ENCODE results near the gene TMEFF2. TPM values are rescaled to one million over a fixed set of nuclear protein-coding genes. Genes with fewer than 3 reads are reported as not detected.
"Not testable (repeated sequence)": the region's sequence is repeated elsewhere in the genome, so short reads cannot be mapped to it uniquely, and the experiment has no call there.

TMEFF2 gene
- total RNA-seq, 4 donors from 2014 or later, result 0.27 to 0.32 TPM; not detected in 2

DNA sequence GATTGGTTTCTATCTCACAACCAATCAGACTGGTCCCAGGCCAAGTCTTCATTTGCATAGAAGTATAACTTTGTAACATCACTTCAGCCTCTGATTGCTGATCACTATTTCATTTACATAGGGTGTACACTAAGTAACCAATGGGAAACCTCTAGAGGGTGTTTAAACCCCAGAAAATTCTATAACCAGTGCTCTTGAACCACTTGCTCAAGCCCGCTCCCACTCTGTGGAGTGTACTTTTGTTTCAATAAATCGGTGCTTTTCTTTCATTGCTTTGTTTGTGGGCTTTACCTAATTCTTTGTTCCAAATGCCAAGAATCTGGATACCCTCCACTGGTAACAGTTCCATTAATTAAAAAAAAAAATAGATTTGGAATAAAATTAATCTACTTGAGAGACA is 77.0 kb downstream of the TMEFF2 start:
- Histone ChIP-seq H3K9me3 (peaks cover 5% of the 10 kb centered on the region in 2 donors), H3K27me3 (no peaks in the 10 kb centered on the region), H3K4me3 (no peak overlapping the region), H3K4me1 (no peaks in the 10 kb centered on the region), H3K36me3 (no peaks in the 10 kb centered on the region), H3K27ac (no peak overlapping the region)
- in situ Hi-C loops (cut with MboI; ENCODE audit: low pct_ligation_motif_present in 1 of 4, low pct_unique_long_range_greater_than_20kb in 1 of 4, low sequenced_read_pairs in 3 of 4), result no loop called here
- intact Hi-C loops (cut with DNase I; ENCODE audit: low total_unique reads), result no loop called here
- 88 to 93% methylated on average over 2 of the region's 2 CpGs for WGBS, 2 donors (ENCODE audit: low coverage in 1 of 2)
- no peak for TF ChIP-seq POLR2AphosphoS5 (IDR thresholded peaks at IDR 0.05)
- TF ChIP-seq EP300 (IDR thresholded peaks at IDR 0.05; ENCODE audit: low read depth), result no peak
- TF ChIP-seq, protein P1, sequence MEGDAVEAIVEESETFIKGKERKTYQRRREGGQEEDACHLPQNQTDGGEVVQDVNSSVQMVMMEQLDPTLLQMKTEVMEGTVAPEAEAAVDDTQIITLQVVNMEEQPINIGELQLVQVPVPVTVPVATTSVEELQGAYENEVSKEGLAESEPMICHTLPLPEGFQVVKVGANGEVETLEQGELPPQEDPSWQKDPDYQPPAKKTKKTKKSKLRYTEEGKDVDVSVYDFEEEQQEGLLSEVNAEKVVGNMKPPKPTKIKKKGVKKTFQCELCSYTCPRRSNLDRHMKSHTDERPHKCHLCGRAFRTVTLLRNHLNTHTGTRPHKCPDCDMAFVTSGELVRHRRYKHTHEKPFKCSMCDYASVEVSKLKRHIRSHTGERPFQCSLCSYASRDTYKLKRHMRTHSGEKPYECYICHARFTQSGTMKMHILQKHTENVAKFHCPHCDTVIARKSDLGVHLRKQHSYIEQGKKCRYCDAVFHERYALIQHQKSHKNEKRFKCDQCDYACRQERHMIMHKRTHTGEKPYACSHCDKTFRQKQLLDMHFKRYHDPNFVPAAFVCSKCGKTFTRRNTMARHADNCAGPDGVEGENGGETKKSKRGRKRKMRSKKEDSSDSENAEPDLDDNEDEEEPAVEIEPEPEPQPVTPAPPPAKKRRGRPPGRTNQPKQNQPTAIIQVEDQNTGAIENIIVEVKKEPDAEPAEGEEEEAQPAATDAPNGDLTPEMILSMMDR (IDR thresholded peaks at IDR 0.05), result no peak
- TF ChIP-seq POLR2A (IDR thresholded peaks at IDR 0.05), result no peak
- no peak for DNase-seq

DNA sequence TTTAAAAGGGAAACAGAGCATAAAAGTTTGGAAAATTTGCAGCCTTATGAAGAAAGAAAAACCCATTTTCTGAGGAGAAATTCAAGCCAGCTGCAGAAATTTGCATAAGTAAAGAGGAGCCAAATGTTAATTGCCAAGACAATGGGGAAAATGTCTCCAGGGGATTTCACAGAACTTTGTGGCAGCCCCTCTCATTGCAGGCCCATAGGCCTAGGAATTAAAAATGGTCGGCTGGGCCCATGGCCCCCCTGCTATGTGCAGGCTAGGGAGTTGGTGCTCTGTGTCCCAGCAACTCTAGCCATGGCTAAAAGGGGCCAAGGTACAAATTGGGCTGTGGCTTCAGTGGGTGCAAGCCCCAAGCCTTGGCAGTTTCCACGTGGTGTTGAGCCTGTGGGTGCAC is 83.2 kb downstream of the TMEFF2 start:
- H3K9me3 ChIP-seq; in situ Hi-C loops (cut with MboI; ENCODE audit: low pct_ligation_motif_present in 1 of 4, low pct_unique_long_range_greater_than_20kb in 1 of 4, low sequenced_read_pairs in 3 of 4); H3K36me3 ChIP-seq; H3K27ac ChIP-seq; intact Hi-C loops (cut with DNase I; ENCODE audit: low total_unique reads); H3K4me3 ChIP-seq; DNase-seq; H3K27me3 ChIP-seq; H3K4me1 ChIP-seq: not testable (repeated sequence)
- WGBS, 2 donors (ENCODE audit: low coverage in 1 of 2), result 35% methylated on average over 2 of the region's 2 CpGs; no CpG with 5 or more reads in 1 of the 2 donors

DNA sequence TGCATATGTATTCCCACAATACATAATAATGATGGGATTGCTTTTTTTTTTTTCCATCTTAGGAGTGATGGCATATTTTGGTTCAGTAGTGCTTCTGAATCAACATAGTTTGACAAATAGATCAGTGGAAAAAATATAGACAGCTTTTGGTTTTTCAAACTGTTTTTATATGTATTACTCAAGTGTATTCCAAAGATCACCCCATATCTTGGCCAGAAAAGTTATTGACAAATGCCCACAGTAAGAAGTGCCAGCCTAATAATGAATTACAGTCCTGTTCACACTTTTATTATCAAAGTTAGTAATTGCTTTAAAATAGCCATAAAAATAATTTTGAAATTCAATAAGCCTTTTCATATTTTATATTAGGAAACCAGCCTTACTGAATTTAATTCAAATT is 95.0 kb downstream of the TMEFF2 start:
- DNase-seq, result no peak
- Histone ChIP-seq H3K4me1 (no peaks in the 10 kb centered on the region), H3K9me3 (no peaks in the 10 kb centered on the region), H3K4me3 (no peak overlapping the region), H3K36me3 (no peaks in the 10 kb centered on the region), H3K27ac (no peak overlapping the region), H3K27me3 (no peaks in the 10 kb centered on the region)
- TF ChIP-seq, protein P1 (IDR thresholded peaks at IDR 0.05), result no peak
- TF ChIP-seq EP300 (IDR thresholded peaks at IDR 0.05; ENCODE audit: low read depth), result no peak
- no peak for TF ChIP-seq POLR2A (IDR thresholded peaks at IDR 0.05)
- no peak for TF ChIP-seq POLR2AphosphoS5 (IDR thresholded peaks at IDR 0.05)
- intact Hi-C loops (cut with DNase I; ENCODE audit: low total_unique reads), result no loop called here
- in situ Hi-C loops (cut with MboI; ENCODE audit: low pct_ligation_motif_present in 1 of 4, low pct_unique_long_range_greater_than_20kb in 1 of 4, low sequenced_read_pairs in 3 of 4), result no loop called here

DNA sequence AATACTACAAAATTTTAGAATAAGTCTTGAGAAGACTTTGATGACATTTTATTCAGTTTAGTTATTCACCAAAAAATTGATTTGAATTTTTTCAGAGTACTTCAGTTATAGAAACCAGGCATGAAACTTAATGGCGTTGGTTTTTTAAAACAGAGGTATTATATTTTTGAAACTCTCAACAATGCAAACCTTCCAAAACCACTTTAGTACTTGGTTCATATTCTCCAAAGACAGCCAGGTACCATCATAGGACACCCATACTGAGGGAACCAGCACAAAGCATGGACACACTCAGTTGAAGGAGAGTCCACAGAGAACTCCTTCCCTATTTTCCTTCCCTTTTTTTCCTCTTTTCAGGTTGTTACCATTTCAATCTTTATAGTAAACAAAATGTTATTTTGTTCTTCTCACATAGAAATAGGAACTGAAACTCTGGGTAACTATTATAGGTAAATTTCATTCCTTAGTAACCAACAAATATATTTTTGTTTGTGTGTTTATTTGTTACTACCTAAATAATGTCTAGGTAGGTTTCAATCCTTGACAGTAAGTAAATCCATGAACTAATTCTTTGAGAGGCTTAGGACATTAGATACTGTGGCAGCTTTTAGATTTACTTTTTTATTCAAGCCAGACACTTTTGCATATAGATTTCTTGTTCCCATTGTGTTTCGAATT is 95.8 kb downstream of the TMEFF2 start:
- no peaks in the 10 kb centered on the region for H3K36me3 ChIP-seq
- intact Hi-C loops (cut with DNase I; ENCODE audit: low total_unique reads) (no loop called here), in situ Hi-C loops (cut with MboI; ENCODE audit: low pct_ligation_motif_present in 1 of 4, low pct_unique_long_range_greater_than_20kb in 1 of 4, low sequenced_read_pairs in 3 of 4) (no loop called here)
- no peaks in the 10 kb centered on the region for H3K27me3 ChIP-seq
- no peaks in the 10 kb centered on the region for H3K4me1 ChIP-seq
- H3K27ac ChIP-seq, result no peak overlapping the region
- H3K9me3 ChIP-seq, result no peaks in the 10 kb centered on the region
- TF ChIP-seq, protein P1 (IDR thresholded peaks at IDR 0.05), result no peak
- TF ChIP-seq EP300 (IDR thresholded peaks at IDR 0.05; ENCODE audit: low read depth) (no peak), POLR2A (IDR thresholded peaks at IDR 0.05) (no peak), POLR2AphosphoS5 (IDR thresholded peaks at IDR 0.05) (no peak)
- no peak overlapping the region for H3K4me3 ChIP-seq
- DNase-seq, result no peak
- 85% methylated on average over 2 of the region's 2 CpGs for WGBS, 2 donors (ENCODE audit: low coverage in 1 of 2)

DNA sequence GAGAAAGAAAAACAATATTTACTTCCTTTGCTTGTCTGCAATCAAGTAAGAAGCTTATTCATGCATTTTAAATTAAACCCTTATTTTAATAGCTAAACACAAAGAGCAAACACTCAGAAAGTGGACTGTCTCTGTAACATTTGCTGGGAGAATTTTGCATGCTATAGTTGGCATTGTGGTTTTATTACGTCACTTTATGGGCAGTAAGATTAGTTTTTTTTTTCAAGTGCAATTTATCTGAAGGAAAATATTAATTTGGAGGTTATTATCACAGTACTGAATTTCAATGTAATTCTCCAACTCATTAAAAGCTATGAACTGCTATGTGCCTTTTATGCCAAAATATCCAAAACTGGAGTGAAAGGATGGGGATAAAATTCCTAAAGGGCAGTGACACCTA is 103.3 kb downstream of the TMEFF2 start:
- no peak overlapping the region for H3K4me3 ChIP-seq
- no peaks in the 10 kb centered on the region for H3K4me1 ChIP-seq
- 17 to 30% methylated on average over 1 of the region's 1 CpG for WGBS, 2 donors (ENCODE audit: low coverage in 1 of 2)
- no peaks in the 10 kb centered on the region for H3K27me3 ChIP-seq
- intact Hi-C loops (cut with DNase I; ENCODE audit: low total_unique reads) (no loop called here), in situ Hi-C loops (cut with MboI; ENCODE audit: low pct_ligation_motif_present in 1 of 4, low pct_unique_long_range_greater_than_20kb in 1 of 4, low sequenced_read_pairs in 3 of 4) (no loop called here)
- H3K36me3 ChIP-seq, result no peaks in the 10 kb centered on the region
- DNase-seq, result no peak
- no peaks in the 10 kb centered on the region for H3K9me3 ChIP-seq
- H3K27ac ChIP-seq, result no peak overlapping the region
- TF ChIP-seq POLR2AphosphoS5 (IDR thresholded peaks at IDR 0.05) (no peak), POLR2A (IDR thresholded peaks at IDR 0.05) (no peak), EP300 (IDR thresholded peaks at IDR 0.05; ENCODE audit: low read depth) (no peak)
- TF ChIP-seq, protein P1 (IDR thresholded peaks at IDR 0.05), result no peak
